ENCODE measurements around the gene RPS4Y1.

GRCh38 chrY:2797991-2798390 is 43.4 kb upstream of the RPS4Y1 start:
- TF ChIP-seq CHD2 (IDR thresholded peaks at IDR 0.05; ENCODE audit: low read length, partially characterized antibody), result no peak
- no peak for TF ChIP-seq CTCF (IDR thresholded peaks at IDR 0.05)
- TF ChIP-seq EP300 (IDR thresholded peaks at IDR 0.05; ENCODE audit: borderline replicate concordance in 1 of 2, low read depth in 1 of 2, low read length in 1 of 2), result no peak
- TF ChIP-seq RAD21 (IDR thresholded peaks at IDR 0.05; ENCODE audit: low read length), result no peak
